HepG2 (cell line): ENCODE measurements around the gene SYNJ2. TPM values are rescaled to one million over a fixed set of nuclear protein-coding genes. Genes with fewer than 3 reads are reported as not detected.

Experiments
- ASH2L ChIP-seq: fragments of 300-600, 200-600 bp; sonication (generic); IDR thresholded peaks from 2 replicates; pipeline ENCODE4 v1.7.0; 2017; ENCODE audit warnings: low read depth, mild to moderate bottlenecking, moderate library complexity, mixed read lengths, low read length; ENCODE audit not compliant: insufficient read length
- CHD2 ChIP-seq: IDR thresholded peaks from 2 replicates; pipeline ENCODE4 v1.6.1; 2011; ENCODE audit warnings: low read depth, low read length, improper control_type of control experiment
- KLF15 ChIP-seq: sonication (generic); formaldehyde crosslinking; IDR thresholded peaks from 2 replicates; pipeline ENCODE4 v1.8.1; 2023; ENCODE audit warnings: borderline replicate concordance, mild to moderate bottlenecking, inconsistent platforms, missing genetic modification reagents, mixed read lengths
- NFKB2 ChIP-seq: sonication (generic); formaldehyde crosslinking; IDR thresholded peaks from 2 replicates; pipeline ENCODE4 v1.4.0; 2020; ENCODE audit warnings: missing genetic modification reagents, borderline replicate concordance
- NKX3-1 ChIP-seq: sonication (generic); formaldehyde crosslinking; IDR thresholded peaks from 2 replicates; pipeline ENCODE4 v1.5.0; 2020; ENCODE audit warnings: missing genetic modification reagents
- NPAS2 ChIP-seq: sonication (generic); formaldehyde crosslinking; IDR thresholded peaks from 2 replicates; pipeline ENCODE4 v1.8.0; 2022; ENCODE audit warnings: mild to moderate bottlenecking, missing genetic modification reagents, borderline replicate concordance
- RXRB ChIP-seq: IDR thresholded peaks from 2 replicates; pipeline ENCODE4 v1.6.1; 2016; ENCODE audit warnings: borderline replicate concordance, missing genetic modification reagents, missing compliant biosample characterization
- SMC3 ChIP-seq: IDR thresholded peaks from 2 replicates; pipeline ENCODE4 v1.6.1; 2011; ENCODE audit warnings: low read length, improper control_type of control experiment
- XBP1 ChIP-seq: sonication (generic); formaldehyde crosslinking; IDR thresholded peaks from 2 replicates; pipeline ENCODE4 v1.5.0; 2020; ENCODE audit warnings: missing genetic modification reagents
- YY1 ChIP-seq: IDR thresholded peaks from 2 replicates; pipeline ENCODE4 v1.6.1; 2011; ENCODE audit warnings: low read length, low read depth, moderate library complexity, mild to moderate bottlenecking; ENCODE audit not compliant: insufficient read depth, insufficient replicate concordance
- ZC3H4 ChIP-seq: sonication (generic); formaldehyde crosslinking; IDR thresholded peaks from 2 replicates; pipeline ENCODE4 v1.4.0; 2020; ENCODE audit warnings: missing genetic modification reagents, borderline replicate concordance
- ZNF282 ChIP-seq: fragments of 450-650 bp; IDR thresholded peaks from 2 replicates; pipeline ENCODE4 v1.6.1; 2018; ENCODE audit not compliant: partially characterized antibody
- ZNF468 ChIP-seq: sonication (generic); formaldehyde crosslinking; IDR thresholded peaks from 2 replicates; pipeline ENCODE4 v1.8.0; 2022; ENCODE audit warnings: mild to moderate bottlenecking, moderate library complexity, missing genetic modification reagents
- ZNF496 ChIP-seq: sonication (generic); formaldehyde crosslinking; IDR thresholded peaks from 2 replicates; pipeline ENCODE4 v1.8.1; 2023; ENCODE audit warnings: mild to moderate bottlenecking, moderate library complexity, missing genetic modification reagents; ENCODE audit not compliant: insufficient replicate concordance
- ZNF550 ChIP-seq: sonication (generic); formaldehyde crosslinking; IDR thresholded peaks from 2 replicates; pipeline ENCODE4 v1.4.0; 2020; ENCODE audit warnings: mild to moderate bottlenecking, missing genetic modification reagents, borderline replicate concordance
- ZNF7 ChIP-seq: IDR thresholded peaks from 2 replicates; pipeline ENCODE4 v1.6.1; 2016; ENCODE audit warnings: missing biosample characterization, missing genetic modification reagents
- polyA plus RNA-seq, 8 experiments: library from polyadenylated mRNA; depleted of rRNA in 3 of 8; stranded (reverse) in 7 of 8; unstranded in 1 of 8; fragments of >200 nt; fragmentation: Illumina TruSeq in 4 of 8; extraction: Trizol in 4 of 8; gene quantifications; 2 replicates each; pipeline versions ENCODE4 v1.2.1 to v1.2.3, GENCODE V29; 2011 to 2016; ENCODE audit warnings: low read depth in 4 of 8, missing spikeins in 1 of 8, mixed read lengths in 1 of 8; ENCODE audit not compliant: insufficient read depth in 1 of 8
- total RNA-seq, 5 experiments: library from RNA; depleted of rRNA; stranded (reverse); fragments of >200 nt; fragmentation: Illumina TruSeq; extraction: Trizol; gene quantifications; 2 replicates each; pipeline ENCODE4 v1.2.3, GENCODE V29; 2016; ENCODE audit warnings: low read depth in 1 of 5
- TF ChIP-seq, protein P1 (sequence below): sonication (generic); formaldehyde crosslinking; conservative IDR thresholded peaks from 2 replicates; pipeline ENCODE4 v1.4.0; 2020; ENCODE audit warnings: missing genetic modification reagents
- TF ChIP-seq, protein P2 (sequence below), 2 experiments: sonication (generic) in 1 of 2; formaldehyde crosslinking in 1 of 2; IDR thresholded peaks; 2 replicates each; pipeline versions ENCODE4 v1.4.0 to v1.6.1; 2018 to 2020; ENCODE audit warnings: missing genetic modification reagents in 2 of 2, borderline replicate concordance in 1 of 2, low read depth in 1 of 2, mild to moderate bottlenecking in 1 of 2, missing biosample characterization in 1 of 2
- TF ChIP-seq, protein P3 (sequence below): sonication (generic); formaldehyde crosslinking; IDR thresholded peaks from 2 replicates; pipeline ENCODE4 v1.8.0; 2022; ENCODE audit warnings: mild to moderate bottlenecking, missing genetic modification reagents, moderate library complexity
- TF ChIP-seq, protein P4 (sequence below): sonication (generic); formaldehyde crosslinking; IDR thresholded peaks from 2 replicates; pipeline ENCODE4 v1.8.1; 2023; ENCODE audit warnings: mild to moderate bottlenecking, missing genetic modification reagents, borderline replicate concordance
- TF ChIP-seq, protein P5 (sequence below): sonication (generic); formaldehyde crosslinking; IDR thresholded peaks from 2 replicates; pipeline ENCODE4 v1.8.0; 2022; ENCODE audit warnings: mild to moderate bottlenecking, missing genetic modification reagents; ENCODE audit not compliant: insufficient replicate concordance

Gene SYNJ2
- total and polyA plus RNA-seq, 2 of the 13 experiments (the other 11 are each of a cell fraction or from before 2014, with no cell fraction given), result 39.1 to 57.6 TPM

DNA sequence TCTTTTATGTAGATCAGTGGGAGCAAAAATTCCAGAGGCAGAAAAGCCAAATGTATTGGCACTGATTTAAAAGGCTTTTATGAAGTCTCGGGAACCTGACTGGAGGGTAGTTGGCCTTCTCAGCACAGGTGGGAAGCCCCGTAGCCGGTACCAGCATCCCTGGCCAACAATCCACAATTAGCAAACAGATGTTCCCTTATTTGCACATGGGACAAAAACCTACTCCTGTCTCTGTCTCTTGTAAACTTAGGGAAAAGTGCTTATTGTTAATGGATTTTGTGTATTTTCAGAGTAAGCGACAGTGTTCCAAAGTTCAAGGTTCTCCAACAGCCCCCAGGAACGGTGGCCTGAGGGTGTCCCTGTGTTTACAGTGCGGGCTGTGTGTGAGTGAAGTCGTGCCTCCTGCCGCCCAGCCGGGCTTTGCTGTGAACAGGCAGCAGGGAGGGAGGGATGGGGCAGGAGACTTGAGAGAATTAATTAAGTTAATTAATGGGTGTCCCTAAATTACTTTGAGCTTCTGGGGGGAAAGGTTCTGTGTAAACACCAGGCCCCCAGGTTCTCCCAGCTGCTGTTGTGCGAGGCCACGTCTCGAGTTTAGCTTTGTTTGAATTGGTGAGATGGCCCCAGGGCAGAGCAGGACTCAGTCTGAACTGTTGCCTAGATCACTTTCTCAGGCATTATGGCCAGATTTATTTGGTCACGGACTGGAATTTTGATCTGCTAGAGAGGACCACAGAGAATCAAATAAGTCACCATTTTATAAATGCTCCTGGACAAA, 3.9 kb downstream of the SYNJ2 start (continued):
- TF ChIP-seq ZC3H4 (CRISPR knock-in tag), result peak; percentile 87
- peak; percentile 95 for TF ChIP-seq NKX3-1 (CRISPR knock-in tag)
- TF ChIP-seq, protein P1, sequence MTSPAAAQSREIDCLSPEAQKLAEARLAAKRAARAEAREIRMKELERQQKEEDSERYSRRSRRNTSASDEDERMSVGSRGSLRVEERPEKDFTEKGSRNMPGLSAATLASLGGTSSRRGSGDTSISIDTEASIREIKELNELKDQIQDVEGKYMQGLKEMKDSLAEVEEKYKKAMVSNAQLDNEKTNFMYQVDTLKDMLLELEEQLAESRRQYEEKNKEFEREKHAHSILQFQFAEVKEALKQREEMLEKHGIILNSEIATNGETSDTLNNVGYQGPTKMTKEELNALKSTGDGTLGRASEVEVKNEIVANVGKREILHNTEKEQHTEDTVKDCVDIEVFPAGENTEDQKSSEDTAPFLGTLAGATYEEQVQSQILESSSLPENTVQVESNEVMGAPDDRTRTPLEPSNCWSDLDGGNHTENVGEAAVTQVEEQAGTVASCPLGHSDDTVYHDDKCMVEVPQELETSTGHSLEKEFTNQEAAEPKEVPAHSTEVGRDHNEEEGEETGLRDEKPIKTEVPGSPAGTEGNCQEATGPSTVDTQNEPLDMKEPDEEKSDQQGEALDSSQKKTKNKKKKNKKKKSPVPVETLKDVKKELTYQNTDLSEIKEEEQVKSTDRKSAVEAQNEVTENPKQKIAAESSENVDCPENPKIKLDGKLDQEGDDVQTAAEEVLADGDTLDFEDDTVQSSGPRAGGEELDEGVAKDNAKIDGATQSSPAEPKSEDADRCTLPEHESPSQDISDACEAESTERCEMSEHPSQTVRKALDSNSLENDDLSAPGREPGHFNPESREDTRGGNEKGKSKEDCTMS (CRISPR knock-in tag), result no peak; the same call in 1 of the 2 replicates
- TF ChIP-seq, protein P2, sequence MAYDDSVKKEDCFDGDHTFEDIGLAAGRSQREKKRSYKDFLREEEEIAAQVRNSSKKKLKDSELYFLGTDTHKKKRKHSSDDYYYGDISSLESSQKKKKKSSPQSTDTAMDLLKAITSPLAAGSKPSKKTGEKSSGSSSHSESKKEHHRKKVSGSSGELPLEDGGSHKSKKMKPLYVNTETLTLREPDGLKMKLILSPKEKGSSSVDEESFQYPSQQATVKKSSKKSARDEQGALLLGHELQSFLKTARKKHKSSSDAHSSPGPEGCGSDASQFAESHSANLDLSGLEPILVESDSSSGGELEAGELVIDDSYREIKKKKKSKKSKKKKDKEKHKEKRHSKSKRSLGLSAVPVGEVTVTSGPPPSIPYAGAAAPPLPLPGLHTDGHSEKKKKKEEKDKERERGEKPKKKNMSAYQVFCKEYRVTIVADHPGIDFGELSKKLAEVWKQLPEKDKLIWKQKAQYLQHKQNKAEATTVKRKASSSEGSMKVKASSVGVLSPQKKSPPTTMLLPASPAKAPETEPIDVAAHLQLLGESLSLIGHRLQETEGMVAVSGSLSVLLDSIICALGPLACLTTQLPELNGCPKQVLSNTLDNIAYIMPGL (CRISPR knock-in tag; IDR thresholded peaks at IDR 0.05; ENCODE audit: borderline replicate concordance in 1 of 2, low read depth in 1 of 2), result peak; percentile 63 to 87; a peak in 3 of 4 replicates
- peak; percentile 56 for TF ChIP-seq YY1
- no peak for TF ChIP-seq CHD2
- peak; percentile 15; the same call in 1 of the 2 replicates for TF ChIP-seq SMC3
- TF ChIP-seq KLF15 (CRISPR knock-in tag), result no peak
- peak; percentile 99 for TF ChIP-seq RXRB (CRISPR knock-in tag)
- TF ChIP-seq, protein P3, sequence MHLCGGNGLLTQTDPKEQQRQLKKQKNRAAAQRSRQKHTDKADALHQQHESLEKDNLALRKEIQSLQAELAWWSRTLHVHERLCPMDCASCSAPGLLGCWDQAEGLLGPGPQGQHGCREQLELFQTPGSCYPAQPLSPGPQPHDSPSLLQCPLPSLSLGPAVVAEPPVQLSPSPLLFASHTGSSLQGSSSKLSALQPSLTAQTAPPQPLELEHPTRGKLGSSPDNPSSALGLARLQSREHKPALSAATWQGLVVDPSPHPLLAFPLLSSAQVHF, result peak; percentile 68
- TF ChIP-seq, protein P4, sequence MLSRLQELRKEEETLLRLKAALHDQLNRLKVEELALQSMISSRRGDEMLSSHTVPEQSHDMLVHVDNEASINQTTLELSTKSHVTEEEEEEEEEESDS (CRISPR knock-in tag), result peak; percentile 87; the same call in 1 of the 2 replicates
- no peak for TF ChIP-seq ZNF496
- no peak; the same call in 1 of the 2 replicates for TF ChIP-seq NFKB2 (CRISPR knock-in tag)
- no peak for TF ChIP-seq ZNF468 (CRISPR knock-in tag)
- peak; percentile 72; the same call in 1 of the 2 replicates for TF ChIP-seq XBP1 (CRISPR knock-in tag)
- peak; percentile 81 for TF ChIP-seq ASH2L
- no peak for TF ChIP-seq ZNF550
- TF ChIP-seq ZNF7 (CRISPR knock-in tag), result no peak; the same call in 1 of the 2 replicates
- TF ChIP-seq ZNF282, result no peak
- no peak for TF ChIP-seq NPAS2 (CRISPR knock-in tag)
- TF ChIP-seq, protein P5, sequence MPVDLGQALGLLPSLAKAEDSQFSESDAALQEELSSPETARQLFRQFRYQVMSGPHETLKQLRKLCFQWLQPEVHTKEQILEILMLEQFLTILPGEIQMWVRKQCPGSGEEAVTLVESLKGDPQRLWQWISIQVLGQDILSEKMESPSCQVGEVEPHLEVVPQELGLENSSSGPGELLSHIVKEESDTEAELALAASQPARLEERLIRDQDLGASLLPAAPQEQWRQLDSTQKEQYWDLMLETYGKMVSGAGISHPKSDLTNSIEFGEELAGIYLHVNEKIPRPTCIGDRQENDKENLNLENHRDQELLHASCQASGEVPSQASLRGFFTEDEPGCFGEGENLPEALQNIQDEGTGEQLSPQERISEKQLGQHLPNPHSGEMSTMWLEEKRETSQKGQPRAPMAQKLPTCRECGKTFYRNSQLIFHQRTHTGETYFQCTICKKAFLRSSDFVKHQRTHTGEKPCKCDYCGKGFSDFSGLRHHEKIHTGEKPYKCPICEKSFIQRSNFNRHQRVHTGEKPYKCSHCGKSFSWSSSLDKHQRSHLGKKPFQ (CRISPR knock-in tag), result peak; percentile 80
